Measurements from ENCODE around the gene EI24. TPM values are rescaled to one million over a fixed set of nuclear protein-coding genes. Genes with fewer than 3 reads are reported as not detected.
"Not testable (repeated sequence)": the region's sequence is repeated elsewhere in the genome, so short reads cannot be mapped to it uniquely, and the experiment has no call there.

EI24 gene
- total RNA-seq, 4 donors from 2014 or later = 62.2 to 86.0 (median 83.0) TPM

DNA sequence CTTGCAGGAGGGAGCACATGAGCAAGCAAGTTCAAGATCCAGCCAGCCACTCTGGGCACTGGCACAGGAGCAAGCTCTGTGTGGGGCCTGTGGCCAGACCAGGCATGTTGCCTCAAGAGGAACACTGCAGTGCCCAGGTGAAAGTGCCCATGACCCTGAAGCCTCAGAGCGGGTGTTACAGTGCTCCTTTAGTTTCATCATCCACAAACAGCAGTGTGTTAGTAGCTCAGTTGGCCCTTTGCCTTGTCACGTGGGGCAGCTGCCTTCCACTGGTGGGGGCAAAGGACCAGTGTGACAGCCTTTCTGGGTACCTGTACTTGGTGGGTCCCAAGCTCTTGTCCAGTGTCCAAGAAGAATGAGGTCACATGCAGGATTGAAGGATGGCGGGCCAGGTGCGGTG lies 3.0 kb upstream of the EI24 start:
- TF ChIP-seq, protein P1, sequence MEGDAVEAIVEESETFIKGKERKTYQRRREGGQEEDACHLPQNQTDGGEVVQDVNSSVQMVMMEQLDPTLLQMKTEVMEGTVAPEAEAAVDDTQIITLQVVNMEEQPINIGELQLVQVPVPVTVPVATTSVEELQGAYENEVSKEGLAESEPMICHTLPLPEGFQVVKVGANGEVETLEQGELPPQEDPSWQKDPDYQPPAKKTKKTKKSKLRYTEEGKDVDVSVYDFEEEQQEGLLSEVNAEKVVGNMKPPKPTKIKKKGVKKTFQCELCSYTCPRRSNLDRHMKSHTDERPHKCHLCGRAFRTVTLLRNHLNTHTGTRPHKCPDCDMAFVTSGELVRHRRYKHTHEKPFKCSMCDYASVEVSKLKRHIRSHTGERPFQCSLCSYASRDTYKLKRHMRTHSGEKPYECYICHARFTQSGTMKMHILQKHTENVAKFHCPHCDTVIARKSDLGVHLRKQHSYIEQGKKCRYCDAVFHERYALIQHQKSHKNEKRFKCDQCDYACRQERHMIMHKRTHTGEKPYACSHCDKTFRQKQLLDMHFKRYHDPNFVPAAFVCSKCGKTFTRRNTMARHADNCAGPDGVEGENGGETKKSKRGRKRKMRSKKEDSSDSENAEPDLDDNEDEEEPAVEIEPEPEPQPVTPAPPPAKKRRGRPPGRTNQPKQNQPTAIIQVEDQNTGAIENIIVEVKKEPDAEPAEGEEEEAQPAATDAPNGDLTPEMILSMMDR (IDR thresholded peaks at IDR 0.05) = no peak
- TF ChIP-seq POLR2AphosphoS5 (IDR thresholded peaks at IDR 0.05) (no peak), EP300 (IDR thresholded peaks at IDR 0.05) (no peak), POLR2A (IDR thresholded peaks at IDR 0.05) (no peak)
- ATAC-seq = no peak
- Histone ChIP-seq H3K27ac (no peak overlapping the region), H3K9me3 (no peaks in the 10 kb centered on the region), H3K27me3 (no peaks in the 10 kb centered on the region), H3K36me3 (no peaks in the 10 kb centered on the region), H3K4me3 (no peak overlapping the region), H3K4me1 (peaks cover 0 to 22% (median 10%) of the 10 kb centered on the region in 3 donors)
- WGBS, 2 donors (ENCODE audit: low coverage in 1 of 2) = 83% methylated on average over 1 of the region's 4 CpGs; no CpG with 5 or more reads in 1 of the 2 donors

DNA sequence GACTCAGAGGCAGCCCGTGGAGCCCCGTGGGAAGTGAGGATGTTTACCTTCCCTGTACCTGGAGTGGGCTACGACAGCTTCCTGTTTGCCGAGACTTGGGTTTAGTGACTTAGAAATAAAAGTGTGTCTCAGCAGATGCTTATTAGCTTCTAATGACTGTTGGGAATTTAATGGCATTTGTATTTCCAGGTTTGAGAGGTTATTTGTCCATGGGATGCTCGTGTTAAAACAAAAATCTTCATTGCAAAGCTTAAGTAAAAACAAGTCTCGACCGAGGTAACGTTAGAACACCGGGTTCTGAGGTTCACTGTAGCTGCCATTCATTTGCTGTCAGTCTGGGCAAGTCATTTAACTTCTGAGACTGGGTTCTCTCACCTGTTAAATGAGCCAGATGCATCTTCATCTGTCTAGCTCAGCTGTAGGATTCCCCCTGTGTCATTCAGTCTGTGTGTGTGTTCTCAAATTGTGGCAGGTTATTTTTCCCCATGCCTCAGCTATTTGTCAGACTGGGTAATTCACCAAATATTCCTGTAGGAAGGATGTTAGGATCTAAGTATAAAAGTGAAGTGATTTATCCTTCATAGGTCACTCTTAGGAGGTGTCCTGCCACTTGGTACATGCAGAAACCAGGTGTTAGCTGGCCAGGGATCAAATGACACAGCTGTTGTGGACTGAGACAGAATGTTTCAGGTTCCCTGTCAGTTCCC lies 791 bp downstream of the EI24 start:
- peaks cover 0 to 30% (median 10%) of the 10 kb centered on the region in 3 donors for H3K4me1 ChIP-seq
- H3K36me3 ChIP-seq = peaks cover 0 to 22% of the 10 kb centered on the region in 2 donors
- H3K27ac ChIP-seq = peak overlapping the region; percentile 83 to 93 (median 91)
- no peaks in the 10 kb centered on the region for H3K27me3 ChIP-seq
- H3K4me3 ChIP-seq = peak overlapping the region; percentile 94 to 96
- 1 to 7% methylated on average over 5 of the region's 9 CpGs for WGBS, 2 donors (ENCODE audit: low coverage in 1 of 2)
- no peak for ATAC-seq
- no peaks in the 10 kb centered on the region for H3K9me3 ChIP-seq
- TF ChIP-seq POLR2A (IDR thresholded peaks at IDR 0.05) (no peak), EP300 (IDR thresholded peaks at IDR 0.05) (no peak), POLR2AphosphoS5 (IDR thresholded peaks at IDR 0.05) (no peak)
- TF ChIP-seq, protein P1 (IDR thresholded peaks at IDR 0.05) = no peak

DNA sequence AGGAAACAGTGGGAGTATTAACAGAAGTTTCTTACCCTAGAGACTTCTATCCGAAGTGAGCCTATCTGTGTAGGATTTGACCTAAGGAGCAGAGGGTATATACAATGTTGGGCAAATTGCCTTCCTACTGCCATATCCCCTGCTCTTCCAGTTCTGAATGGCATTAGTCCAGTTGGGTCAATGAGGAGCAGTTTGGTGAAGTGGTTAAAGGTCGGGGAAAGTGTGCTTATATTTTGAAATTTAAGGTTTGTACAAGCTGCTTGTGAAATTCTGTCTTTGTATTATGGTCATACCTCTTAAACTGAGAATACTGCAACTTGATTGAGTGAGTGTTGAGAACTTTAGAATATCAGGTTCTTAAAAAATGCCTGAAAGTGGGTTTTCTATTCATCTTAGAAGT lies 1.7 kb downstream of the EI24 start:
- Histone ChIP-seq H3K4me3 (no peak overlapping the region), H3K27me3 (no peaks in the 10 kb centered on the region), H3K36me3 (peaks cover 0 to 31% of the 10 kb centered on the region in 2 donors), H3K4me1 (peaks cover 0 to 30% (median 10%) of the 10 kb centered on the region in 3 donors), H3K27ac (no peak overlapping the region), H3K9me3 (no peaks in the 10 kb centered on the region)
- ATAC-seq = no peak
- WGBS, 2 donors (ENCODE audit: low coverage in 1 of 2) = 74 to 75% methylated on average over 2 of the region's 2 CpGs
- TF ChIP-seq POLR2AphosphoS5 (IDR thresholded peaks at IDR 0.05) (no peak), POLR2A (IDR thresholded peaks at IDR 0.05) (no peak), EP300 (IDR thresholded peaks at IDR 0.05) (no peak)
- TF ChIP-seq, protein P1 (IDR thresholded peaks at IDR 0.05) = no peak

DNA sequence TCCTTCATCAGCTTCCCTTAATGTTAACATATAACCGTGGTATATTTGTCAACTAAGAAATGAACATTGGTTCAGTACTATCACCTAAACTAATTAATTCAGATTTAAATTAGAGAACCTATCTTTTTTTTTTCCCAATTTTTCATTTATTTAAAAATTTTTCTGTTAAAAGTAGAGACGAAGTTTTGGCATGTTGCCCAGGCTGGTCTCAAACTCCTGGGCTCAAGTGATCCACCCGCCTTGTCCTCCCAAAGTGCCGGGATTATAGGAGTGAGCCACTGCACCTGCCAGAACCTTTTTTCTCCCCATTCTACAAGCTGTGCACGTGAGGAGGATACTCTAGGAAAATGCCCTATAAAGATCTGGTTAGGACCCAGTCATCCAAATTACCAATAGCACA lies 3.6 kb downstream of the EI24 start:
- Histone ChIP-seq H3K4me3 (no peak overlapping the region), H3K9me3 (no peaks in the 10 kb centered on the region), H3K36me3 (peaks cover 0 to 51% of the 10 kb centered on the region in 2 donors), H3K27me3 (no peaks in the 10 kb centered on the region), H3K4me1 (peaks cover 0 to 30% (median 10%) of the 10 kb centered on the region in 3 donors), H3K27ac (no peak overlapping the region)
- 63 to 65% methylated on average over 5 of the region's 5 CpGs for WGBS, 2 donors (ENCODE audit: low coverage in 1 of 2)
- ATAC-seq = no peak
- TF ChIP-seq, protein P1 (IDR thresholded peaks at IDR 0.05) = no peak
- no peak for TF ChIP-seq EP300 (IDR thresholded peaks at IDR 0.05)
- no peak for TF ChIP-seq POLR2A (IDR thresholded peaks at IDR 0.05)
- no peak for TF ChIP-seq POLR2AphosphoS5 (IDR thresholded peaks at IDR 0.05)

DNA sequence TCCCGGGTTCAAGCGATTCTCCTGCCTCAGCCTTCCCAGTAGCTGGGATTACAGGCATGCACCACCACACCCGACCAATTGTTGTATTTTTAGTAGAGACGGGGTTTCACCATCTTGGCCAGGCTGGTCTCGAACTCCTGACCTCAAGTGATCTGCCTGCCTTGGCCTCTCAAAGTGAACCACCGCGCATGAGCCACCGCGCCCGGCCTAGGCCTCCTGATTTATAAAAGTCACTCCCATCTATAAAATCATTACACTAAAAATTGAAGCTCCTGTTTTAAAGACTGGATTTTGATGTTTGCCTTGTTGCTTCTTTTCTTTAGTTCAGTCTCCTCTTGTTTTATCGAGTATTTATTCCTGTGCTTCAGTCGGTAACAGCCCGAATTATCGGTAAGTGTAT lies 7.9 kb downstream of the EI24 start:
- not testable (repeated sequence) for H3K4me1 ChIP-seq, H3K9me3 ChIP-seq, H3K27ac ChIP-seq, H3K4me3 ChIP-seq, H3K27me3 ChIP-seq, ATAC-seq
- peaks cover 0 to 94% of the 10 kb centered on the region in 2 donors for H3K36me3 ChIP-seq
- 92 to 95% methylated on average over 11 to 14 of the region's 14 CpGs for WGBS, 2 donors (ENCODE audit: low coverage in 1 of 2)

All from gastroesophageal sphincter (tissue), 4 donors.